ENCODE measurements around the gene CAB39L. TPM values are rescaled to one million over a fixed set of nuclear protein-coding genes. Genes with fewer than 3 reads are reported as not detected.

Gene CAB39L
- total RNA-seq, 4 donors from 2014 or later: 51.7 to 72.9 (median 62.1) TPM

GRCh38 chr13:49347650-49348385, 96.0 kb downstream of the CAB39L start:
- TF ChIP-seq CTCF (IDR thresholded peaks at IDR 0.05; ENCODE audit: low read depth): no peak

- no peak for TF ChIP-seq CTCF (IDR thresholded peaks at IDR 0.05; ENCODE audit: low read depth)
Measured at GRCh38 chr13:49346460-49346859, 97.4 kb downstream of the CAB39L start.

GRCh38 chr13:49343731-49344130, 100.1 kb downstream of the CAB39L start:
- no peak for TF ChIP-seq CTCF (IDR thresholded peaks at IDR 0.05; ENCODE audit: low read depth)

GRCh38 chr13:49343255-49343654, 100.6 kb downstream of the CAB39L start:
- TF ChIP-seq CTCF (IDR thresholded peaks at IDR 0.05; ENCODE audit: low read depth): no peak

GRCh38 chr13:49342454-49342853, 101.4 kb downstream of the CAB39L start:
- no peak for TF ChIP-seq CTCF (IDR thresholded peaks at IDR 0.05; ENCODE audit: low read depth)

- TF ChIP-seq CTCF (IDR thresholded peaks at IDR 0.05; ENCODE audit: low read depth): no peak
Measured at GRCh38 chr13:49341941-49342340, 101.9 kb downstream of the CAB39L start.

- no peak for TF ChIP-seq CTCF (IDR thresholded peaks at IDR 0.05; ENCODE audit: low read depth)
Measured at GRCh38 chr13:49341517-49341916, 102.3 kb downstream of the CAB39L start.
